ENCODE measurements around the gene LYST. TPM values are rescaled to one million over a fixed set of nuclear protein-coding genes. Genes with fewer than 3 reads are reported as not detected.

The LYST gene
- total and polyA plus RNA-seq, 2 of the 8 experiments (the other 6 are each of a cell fraction or from before 2014, with no cell fraction given), result 0.29 to 0.58 TPM

- Histone ChIP-seq H2BK120ac (replicated peaks; ENCODE audit: low read depth, low read length) (no peak overlapping the region), H2AFZ (ENCODE audit: low read length) (peak overlapping the region; percentile 28; the same call in 1 of the 2 replicates), H3K4me2 (ENCODE audit: insufficient read depth in 1 of 2, low read depth in 2 of 2, low read length in 2 of 2) (peak overlapping the region; percentile 42 to 96), H3K23ac (ENCODE audit: insufficient read length) (no peak overlapping the region), H3K4ac (replicated peaks; ENCODE audit: insufficient read length, low read depth, low read length) (no peak overlapping the region), H3K79me1 (ENCODE audit: low read depth, low read length) (no peaks in the 10 kb centered on the region), H3K79me2 (ENCODE audit: control insufficient read depth in 1 of 2, insufficient read depth in 2 of 2, low read length in 2 of 2) (no peaks in the 10 kb centered on the region), H3K14ac (ENCODE audit: insufficient read length) (no peak overlapping the region), H2BK15ac (ENCODE audit: low read length) (no peak overlapping the region), H3K18ac (ENCODE audit: extremely low read depth, low read length) (no peak overlapping the region), H2AK5ac (ENCODE audit: low read depth, low read length) (no peak overlapping the region), H3K23me2 (ENCODE audit: low read depth, low read length) (peaks cover 14% of the 10 kb centered on the region), H3K56ac (replicated peaks; ENCODE audit: insufficient read length, low read depth, low read length) (peak overlapping the region; percentile 46), H3K27ac (ENCODE audit: low read depth, low read length) (no peak overlapping the region), H4K8ac (ENCODE audit: extremely low read depth, insufficient read depth, low read length) (no peak overlapping the region), H3K9me3 (ENCODE audit: insufficient read depth in 2 of 2, low read depth in 1 of 2, low read length in 1 of 2) (no peaks in the 10 kb centered on the region), H4K5ac (ENCODE audit: insufficient read length, low read depth, low read length) (no peak overlapping the region), H2BK20ac (ENCODE audit: low read length) (no peak overlapping the region), H2BK5ac (ENCODE audit: low read depth, low read length) (no peak overlapping the region), H3K9ac (replicated peaks in 1 of 4; ENCODE audit: extremely low read depth in 1 of 4, low read depth in 3 of 4, low read length in 3 of 4) (0 out of 7 replicates have a peak overlapping the region, but pooled peaks of 1 of the 4 experiments have one; percentile 6), H3K27me3 (replicated peaks in 1 of 4; ENCODE audit: control insufficient read depth in 3 of 4, extremely low read depth in 1 of 4, insufficient read depth in 3 of 4, low read length in 3 of 4) (peaks cover 2 to 17% (median 11%) of the 10 kb centered on the region in 4 experiments), H4K20me1 (replicated peaks in 1 of 2; ENCODE audit: control insufficient read depth in 1 of 2, insufficient read depth in 2 of 2, low read length in 2 of 2) (peaks cover 1 to 2% of the 10 kb centered on the region in 2 experiments), H3K4me3 (ENCODE audit: extremely low read depth in 1 of 4, insufficient read depth in 2 of 4, low read depth in 3 of 4, low read length in 4 of 4) (peak overlapping the region; percentile 35 to 72 (median 68)), H3K36me3 (ENCODE audit: control insufficient read depth in 2 of 4, insufficient read depth in 4 of 4, low read length in 3 of 4) (no peaks in the 10 kb centered on the region), H3K4me1 (replicated peaks in 1 of 4; ENCODE audit: control insufficient read depth in 3 of 4, insufficient read depth in 4 of 4, low read length in 3 of 4) (no peaks in the 10 kb centered on the region; a peak in 1 of 7 replicates), H4K91ac (replicated peaks; ENCODE audit: insufficient read length, low read length) (no peak overlapping the region), H2BK12ac (ENCODE audit: low read depth, low read length) (no peak overlapping the region)
- 9% methylated on average over 16 of the region's 16 CpGs; no CpG with 5 or more reads in 1 of the 2 experiments for WGBS, 2 experiments (ENCODE audit: extremely low coverage in 1 of 2, insufficient coverage in 1 of 2, insufficient read length in 1 of 2, insufficient replicate concordance in 2 of 2, low coverage in 1 of 2, low lambda C conversion rate in 2 of 2, missing lambda C conversion rate in 1 of 2)
- DNase-seq (ENCODE audit: low read depth in 1 of 2, low spot score in 2 of 2), result no peak
- no peak for FAIRE-seq
- TF ChIP-seq SIX5 (IDR thresholded peaks at IDR 0.05; ENCODE audit: low read depth, low read length) (no peak), EZH2 (IDR thresholded peaks at IDR 0.05; ENCODE audit: low read depth, low read length, severe bottlenecking) (peak; percentile 43), ASH2L (IDR thresholded peaks at IDR 0.05; ENCODE audit: low read length) (no peak), SUZ12 (IDR thresholded peaks at IDR 0.05; ENCODE audit: low read length) (no peak)
- TF ChIP-seq, protein P1, sequence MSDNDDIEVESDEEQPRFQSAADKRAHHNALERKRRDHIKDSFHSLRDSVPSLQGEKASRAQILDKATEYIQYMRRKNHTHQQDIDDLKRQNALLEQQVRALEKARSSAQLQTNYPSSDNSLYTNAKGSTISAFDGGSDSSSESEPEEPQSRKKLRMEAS (IDR thresholded peaks at IDR 0.05), result no peak
- POLR2A ChIA-PET (ENCODE audit: partially characterized antibody), result interaction anchor here (1.2 to 1.4 kb wide), 2 partner anchors 17 to 19 kb away, joined by 3 to 4 read pairs; no protein-coding TSS in a partner anchor
- CTCF ChIA-PET (ENCODE audit: partially characterized antibody), result interaction anchor here (0.6 to 3.4 kb wide), 19 partner anchors 8 to 453 kb away, joined by 3 to 53 read pairs (median 4); no protein-coding TSS in a partner anchor
Observed at GRCh38 chr1:235865565-235866204, 1.0 kb downstream of the LYST start.

Measured in H1 (cell line).